NCI-H2107 treated with DMSO at 0.1 percent for 48 hours (cell line): Measurements from ENCODE around the gene TIRAP.
A peak's percentile ranks its signal among the peaks of the same experiment; 100 is the strongest.

Experiments used
- DNase-seq: peaks from one replicate; lab custom pipeline; 2025; ENCODE audit not compliant: unreplicated experiment; lab: John Stamatoyannopoulos, UW

The TIRAP gene

DNA sequence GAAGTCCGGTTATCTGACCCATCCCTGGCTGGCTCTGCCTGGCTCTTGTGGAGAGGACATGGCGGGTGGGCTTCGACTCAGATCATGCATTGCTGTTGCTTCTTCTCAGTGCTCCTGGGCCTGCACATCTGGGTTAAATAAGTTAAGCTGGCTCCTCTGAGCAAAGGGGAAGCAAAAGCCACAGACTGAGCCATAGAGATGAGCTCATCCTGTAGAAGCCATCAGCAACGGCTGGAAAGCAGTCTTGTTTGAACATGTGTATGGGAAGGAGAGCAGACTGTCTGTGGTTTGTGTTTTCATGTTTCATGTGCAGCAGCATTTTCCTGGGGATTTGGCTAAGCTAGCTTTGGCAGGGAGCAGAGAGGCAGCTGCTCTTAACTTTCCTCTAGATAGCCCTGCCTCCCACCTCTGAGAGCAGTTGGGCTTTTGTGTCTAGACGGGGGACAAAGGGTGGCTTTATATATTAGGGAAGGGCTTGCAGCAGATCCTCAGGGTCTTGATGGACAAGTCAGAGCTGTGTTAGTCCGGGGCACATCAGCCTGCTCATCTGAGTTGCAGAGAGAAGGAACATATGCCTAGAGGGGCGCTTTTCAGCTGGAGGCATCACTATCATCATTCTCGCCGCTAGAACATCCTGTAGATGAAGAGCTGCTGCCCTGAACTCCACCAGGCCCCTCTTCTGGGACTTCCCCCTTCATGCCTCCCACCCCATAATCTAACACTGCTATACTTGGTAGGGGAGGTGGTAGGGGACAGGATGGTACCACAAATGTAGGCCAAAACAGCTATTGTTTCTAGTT lies 35.9 kb downstream of the TIRAP start:
- DNase-seq, result peak; percentile 30

DNA sequence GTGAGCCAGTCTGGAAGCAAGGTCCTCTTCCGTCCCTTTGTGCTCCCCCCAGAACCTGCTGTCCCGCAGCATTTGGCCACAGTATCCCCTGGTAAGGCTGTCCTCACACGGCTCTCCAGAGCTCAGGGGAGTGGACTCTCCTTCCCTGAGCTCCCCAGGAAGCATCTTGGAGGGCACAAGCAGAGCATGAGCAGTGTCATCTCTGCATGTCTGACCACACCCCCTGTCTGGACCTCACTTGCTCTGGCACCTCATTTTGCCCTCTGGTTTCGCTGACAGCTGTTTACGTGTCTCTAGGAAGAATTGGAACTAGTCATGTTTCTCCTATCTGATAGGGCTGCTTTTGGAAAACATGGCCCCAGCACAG lies 36.5 kb downstream of the TIRAP start:
- no peak for DNase-seq

DNA sequence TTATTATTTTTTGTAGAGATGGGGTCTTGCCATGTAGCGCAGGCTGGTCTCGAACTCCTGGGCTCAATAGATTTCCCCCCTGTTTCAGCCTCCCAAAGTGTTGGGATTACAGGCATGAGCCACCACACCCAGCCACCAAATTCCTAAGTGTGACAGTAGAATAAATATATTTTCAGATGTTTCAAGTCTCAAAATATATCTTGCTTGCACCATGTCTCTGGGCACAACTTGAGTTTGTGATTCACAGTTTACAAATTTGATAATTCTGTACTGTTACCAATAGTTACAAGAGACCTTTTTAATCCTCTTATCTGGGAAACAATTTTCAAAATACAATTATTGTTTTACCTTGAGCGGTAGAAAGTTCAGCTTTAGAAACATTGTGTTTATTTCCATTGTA lies 40.1 kb downstream of the TIRAP start:
- no peak for DNase-seq

DNA sequence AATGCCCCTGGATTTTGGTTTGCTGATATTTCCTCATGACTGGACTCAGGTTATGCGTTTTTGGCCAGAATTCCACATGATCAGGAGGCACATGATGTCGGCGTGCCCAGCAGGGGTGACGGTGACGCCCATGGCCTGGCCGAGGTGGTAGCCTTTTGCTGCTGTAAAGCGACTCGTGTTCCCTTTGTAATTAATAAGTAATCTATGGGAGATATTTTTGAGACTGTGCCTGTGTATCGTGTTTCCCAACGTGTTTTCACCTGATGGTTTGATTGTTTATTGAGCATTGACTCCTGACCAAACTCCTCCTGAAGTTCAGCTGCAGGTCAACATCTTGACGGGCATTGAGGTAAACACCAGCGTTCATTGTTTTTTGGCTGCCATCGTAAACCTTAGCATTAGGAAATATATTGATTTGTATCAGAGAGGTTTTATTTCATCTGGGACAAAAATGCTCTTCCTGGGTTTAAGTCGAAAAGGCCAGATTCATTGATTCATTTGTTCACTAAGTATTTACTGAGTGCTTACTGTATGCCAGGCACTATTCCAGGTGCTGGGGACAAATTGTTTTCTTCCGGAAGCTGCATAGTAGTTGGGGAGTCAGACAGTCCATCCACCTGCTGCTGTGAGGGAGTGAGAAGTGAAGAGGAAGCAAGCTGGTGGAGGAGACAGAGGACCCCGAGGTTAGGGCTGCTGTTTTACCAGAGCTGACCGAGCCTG lies 44.5 kb downstream of the TIRAP start:
- no peak for DNase-seq

DNA sequence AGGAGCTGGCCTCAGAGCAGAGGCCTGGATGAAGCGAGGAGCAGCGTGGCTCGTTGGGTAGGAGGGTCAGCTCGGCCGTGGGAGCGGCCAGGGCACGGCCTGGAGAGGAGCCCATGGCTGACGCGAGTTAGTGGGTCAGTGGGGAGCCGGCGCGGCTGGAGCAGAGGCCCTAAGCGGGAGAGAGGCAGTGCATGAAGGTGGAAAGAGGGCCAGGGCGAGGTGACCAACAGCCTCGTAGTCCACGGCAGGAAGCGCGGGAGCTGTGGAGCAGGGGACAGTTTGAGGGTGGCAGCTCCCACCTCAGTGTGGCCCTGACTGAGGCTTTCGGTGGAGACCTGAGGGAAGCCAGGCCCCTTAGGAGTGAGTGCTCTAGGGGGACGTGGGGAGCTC lies 45.1 kb downstream of the TIRAP start:
- DNase-seq, result no peak

DNA sequence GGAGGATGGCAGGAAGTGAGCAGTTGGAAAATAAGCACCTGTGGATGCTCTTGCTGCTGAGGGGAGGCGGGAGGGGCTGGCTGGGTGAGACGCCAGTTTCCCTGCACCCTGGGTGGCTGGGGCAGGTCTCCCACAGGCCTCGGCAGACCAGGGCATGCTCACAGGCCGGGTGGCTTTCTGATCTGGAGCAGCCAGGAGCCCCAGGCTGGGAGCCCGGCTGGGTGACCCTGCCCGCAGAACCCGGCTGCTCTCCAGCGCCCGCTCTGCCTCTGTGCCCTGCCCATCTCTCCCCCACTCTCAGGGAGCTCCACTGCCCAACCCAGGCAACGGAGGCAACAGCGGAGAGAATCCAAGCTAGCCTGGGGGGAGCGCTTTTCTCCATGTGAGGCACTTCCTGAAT lies 45.6 kb downstream of the TIRAP start:
- no peak for DNase-seq

DNA sequence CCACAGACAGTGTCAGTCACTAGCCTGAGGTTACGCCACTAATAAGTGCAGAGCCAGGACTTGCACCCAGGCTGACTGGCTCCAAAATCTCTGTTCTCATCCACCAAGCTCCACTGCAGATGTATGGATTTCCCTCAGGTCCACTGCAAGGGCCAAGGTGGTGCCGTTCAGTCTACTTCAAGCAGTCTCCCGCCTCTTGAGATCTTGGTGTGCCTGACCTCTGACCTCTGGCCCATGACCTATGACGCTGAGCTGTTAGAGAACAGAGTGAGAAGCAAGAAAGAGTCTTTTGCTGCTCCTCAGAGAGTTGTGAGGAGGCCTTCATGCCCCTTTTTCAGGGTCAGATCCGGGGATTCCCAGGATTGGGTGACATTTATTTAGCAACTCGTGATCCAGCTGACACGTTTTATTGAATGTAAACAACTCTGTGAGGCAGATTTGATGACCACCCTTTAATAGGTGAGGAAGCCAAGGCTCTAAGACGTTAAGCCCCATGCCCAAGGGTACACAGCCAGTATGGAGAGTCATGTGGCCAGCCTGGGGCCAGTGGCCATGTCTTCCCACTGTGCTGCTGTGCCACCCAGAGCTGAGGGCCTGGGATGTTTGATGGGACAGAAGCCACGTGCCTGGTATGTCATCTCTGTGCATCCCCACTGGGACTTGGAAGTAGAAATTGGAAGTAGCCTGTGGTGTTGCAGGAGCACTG lies 46.2 kb downstream of the TIRAP start:
- DNase-seq, result no peak

DNA sequence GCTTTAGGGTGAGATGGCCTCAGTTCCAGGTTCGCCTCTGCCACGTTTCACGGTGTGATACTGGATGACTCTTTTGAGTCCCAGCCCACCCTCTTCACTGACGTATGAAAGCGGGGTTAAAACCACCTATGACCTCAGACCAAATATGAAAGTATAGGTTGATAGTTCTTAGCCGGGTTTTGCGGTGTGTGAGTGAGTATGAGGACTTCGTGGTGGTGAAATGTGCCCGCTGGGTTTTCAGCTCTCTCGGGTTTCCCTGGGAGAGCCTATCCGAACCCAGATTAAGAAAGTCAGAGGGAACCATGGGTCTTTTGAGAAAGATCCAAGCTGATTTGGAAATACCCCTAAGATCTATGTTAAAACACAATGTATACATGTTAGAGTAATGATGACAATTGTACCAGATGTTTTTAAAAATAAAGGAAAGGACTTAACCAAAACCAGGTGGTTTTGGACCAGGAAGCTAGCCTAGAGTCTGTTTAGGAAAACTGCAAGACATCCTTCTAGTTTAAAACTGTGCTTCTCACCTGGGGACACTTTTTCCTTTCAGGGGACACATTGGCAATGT lies 46.8 kb downstream of the TIRAP start:
- DNase-seq, result no peak

DNA sequence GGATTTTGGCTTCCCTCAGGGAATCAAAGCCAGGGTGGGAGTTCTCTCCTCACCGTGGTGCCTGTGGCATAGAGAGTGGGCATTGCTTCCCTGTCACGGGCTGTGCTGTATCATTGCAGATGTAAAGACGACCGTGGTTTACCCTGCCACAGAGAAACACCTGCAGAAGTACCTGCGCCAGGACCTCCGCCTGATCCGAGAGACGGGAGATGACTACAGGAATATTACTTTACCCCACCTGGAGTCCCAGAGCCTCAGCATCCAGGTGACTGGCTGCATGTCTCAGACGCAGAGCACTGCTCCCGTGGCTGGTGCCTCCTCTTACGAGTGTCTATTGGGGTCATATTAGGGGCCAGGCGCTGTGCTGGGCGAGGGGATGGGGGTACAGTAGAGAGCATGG lies 48.4 kb downstream of the TIRAP start:
- DNase-seq, result no peak

DNA sequence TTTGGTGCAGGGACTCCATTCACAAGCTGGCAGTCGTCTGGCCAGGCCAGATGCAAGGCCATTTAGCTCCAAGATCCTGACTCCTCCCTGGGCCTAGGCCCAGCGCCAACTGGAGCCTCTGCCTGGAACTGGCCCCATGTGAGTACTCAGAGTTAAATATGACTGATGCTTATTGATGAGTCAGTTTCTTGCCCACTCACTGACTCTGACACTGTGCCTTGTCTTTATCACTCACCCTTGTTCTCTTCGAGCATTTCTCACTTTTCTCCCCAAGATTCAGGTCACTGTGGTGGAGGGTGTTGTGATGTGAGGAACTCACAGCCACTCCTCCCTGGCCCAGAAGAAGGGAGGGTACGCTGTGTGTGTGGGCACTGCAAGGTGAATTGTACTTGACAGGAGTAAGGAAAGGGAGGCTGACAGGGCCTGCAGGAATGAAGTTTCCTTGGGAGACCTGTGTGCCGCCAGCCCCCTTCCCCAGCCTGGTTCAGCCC lies 49.4 kb downstream of the TIRAP start:
- DNase-seq, result no peak

DNA sequence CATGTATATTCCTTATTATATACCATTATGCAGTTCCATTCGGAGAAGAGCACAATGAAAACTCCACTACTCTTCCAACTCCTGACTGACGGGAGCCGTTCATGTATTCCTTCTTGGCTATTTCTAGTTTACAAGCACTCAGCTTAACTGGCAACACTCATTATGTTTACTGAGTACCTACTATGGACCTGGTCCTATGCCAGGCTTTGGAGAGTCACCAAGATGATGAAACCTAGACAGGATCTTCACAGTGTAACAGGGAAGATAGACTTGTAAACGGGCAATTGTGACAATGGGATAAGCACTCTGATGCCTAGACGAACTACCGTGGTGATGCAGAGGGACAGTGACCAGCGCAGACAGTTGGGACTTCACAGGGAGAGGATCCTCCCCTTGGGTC lies 50.2 kb downstream of the TIRAP start:
- no peak for DNase-seq

DNA sequence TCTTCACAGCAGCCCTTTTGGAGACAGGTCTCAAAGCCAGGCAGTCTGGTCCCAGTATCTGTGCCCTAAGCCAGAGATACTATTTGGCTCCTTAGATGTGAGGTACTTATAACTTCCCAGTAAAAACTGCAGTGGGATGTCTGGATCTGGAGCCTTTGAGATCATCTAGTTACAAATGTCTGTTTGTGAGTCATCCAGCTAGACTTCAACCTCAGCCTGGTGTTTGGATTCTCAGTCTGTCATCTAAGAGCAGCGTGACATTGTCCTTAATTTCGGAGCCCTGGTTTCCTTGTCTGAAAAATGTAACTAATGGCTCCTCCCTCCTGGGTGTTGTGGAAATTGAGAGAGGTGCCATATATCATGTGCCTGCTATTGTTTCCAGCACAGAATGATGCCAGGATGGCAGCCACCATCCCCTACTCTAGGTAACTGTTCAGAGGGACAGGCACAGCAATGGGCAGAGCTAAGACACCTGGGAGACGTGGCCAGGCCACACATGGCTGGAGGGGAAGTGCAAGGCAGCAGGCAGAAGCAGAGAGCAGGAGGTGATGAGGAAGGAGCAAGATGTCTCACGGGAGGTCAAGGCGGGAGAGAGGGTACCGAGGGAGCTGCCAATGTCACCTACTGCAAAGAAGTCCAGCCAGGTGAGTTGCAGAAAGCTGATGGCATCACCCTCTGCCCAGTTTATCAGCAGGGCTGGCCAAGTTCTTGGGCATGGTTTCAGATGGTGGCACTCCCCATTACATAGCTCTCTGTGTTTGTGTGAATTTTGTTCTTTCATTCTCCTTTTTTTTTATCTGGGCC lies 52.0 kb downstream of the TIRAP start:
- no peak for DNase-seq

DNA sequence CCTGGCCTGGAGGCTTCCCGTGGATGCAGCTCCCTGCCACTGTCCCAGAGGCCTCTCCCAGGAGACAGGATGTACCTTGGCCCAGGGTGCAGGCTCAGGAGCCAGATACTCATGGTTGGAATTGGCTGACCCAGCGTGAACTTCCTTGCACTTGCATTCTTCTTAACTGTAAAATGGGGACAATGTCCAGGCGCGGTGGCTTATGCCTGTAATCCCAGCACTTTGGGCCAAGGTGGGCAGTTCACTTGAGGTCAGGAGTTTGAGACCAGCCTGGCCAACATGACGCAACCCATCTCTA lies 52.5 kb downstream of the TIRAP start:
- no peak for DNase-seq

DNA sequence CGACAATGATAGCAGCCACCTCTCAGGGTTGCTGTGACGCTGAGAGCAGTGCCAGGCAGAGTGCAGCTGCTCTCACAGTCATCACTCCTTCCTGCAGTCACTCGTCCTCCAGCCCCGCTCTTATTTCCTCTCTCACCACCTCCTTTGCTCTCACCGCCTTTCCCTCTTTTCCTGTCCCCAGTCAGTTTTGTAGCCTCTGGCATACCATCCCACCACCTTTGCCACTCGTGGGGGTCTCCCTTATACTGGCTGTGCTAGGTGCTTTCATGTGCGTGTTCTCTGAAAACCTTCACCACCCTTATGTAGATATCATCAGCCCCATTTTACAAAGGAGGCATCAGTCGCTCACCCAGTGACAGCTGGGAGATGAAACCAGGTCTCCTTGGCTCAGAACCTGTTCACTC lies 53.2 kb downstream of the TIRAP start:
- DNase-seq, result no peak

DNA sequence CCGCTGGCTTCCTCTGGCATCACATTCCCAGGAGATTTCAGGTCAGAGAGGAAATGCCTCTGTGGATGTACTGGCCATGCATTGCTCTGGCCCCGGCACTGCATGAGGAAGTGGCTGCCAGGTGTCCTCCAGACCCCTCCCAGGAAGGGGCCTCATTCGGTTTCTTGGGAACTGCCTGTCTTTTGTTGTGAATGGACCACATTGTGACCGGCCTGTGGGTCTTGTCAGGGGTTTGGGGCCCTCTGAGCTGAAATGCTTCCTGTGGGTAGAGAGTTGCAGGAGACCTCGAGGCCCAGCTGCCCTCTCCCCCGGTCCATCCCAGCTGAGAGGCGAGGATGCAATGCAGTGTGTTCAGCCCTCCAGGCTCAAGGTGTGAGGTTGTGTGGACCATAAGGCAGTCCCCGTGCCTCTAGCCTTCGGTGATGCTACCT lies 53.8 kb downstream of the TIRAP start:
- no peak for DNase-seq

DNA sequence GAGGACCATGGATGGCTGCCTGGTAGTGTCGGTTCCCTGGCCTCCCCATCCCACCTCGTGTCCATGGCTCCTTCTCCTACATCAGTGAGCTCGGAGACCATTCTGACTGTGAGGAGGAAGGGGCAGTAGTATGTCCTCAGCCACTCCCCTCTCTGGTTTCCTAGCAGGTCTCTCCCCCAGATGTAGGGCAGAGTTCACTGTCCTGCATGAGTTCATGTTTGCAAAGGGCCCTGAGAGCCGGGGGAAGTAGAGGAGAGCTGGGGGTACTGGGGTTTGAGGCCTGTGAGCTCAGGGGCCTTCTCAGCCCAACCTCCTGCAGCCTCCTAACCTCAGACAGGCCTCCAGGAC lies 54.2 kb downstream of the TIRAP start:
- DNase-seq, result no peak

DNA sequence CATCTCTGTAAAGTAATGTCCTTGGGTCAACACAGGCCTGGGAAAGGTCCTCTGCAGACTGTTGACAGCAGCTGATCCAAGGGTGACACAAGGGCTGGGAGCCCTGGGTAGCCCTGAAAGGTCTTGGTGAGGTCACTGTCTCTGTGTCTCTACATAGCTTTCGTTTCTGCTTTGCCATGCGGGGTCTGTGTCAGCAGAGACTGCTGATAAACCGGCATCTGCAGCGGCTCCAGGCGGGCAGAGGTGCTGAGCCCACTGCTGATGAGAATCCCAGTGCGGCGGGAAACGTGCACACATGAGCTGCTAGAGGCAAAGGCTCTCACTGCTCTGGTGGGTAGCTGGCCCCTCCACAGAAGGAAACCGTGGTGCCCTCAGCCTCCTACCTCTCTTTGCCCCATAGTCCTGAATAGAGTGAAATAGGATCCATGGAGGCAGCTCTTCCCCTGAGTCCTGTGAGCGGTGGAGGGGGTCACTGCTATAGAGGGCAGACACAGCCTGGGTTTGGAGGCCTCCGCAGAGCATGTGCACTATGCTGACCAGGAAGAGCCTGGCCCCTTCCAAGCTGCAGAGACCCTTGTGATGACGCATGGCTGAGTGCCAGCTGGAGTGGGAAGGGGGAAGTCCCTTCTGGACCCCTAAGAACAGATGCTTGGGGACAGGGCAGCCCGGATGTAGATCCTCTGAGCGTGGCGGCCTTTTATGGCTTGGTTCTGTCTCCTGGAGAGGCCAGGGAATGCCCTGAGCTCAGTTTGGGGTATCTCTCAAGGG lies 54.8 kb downstream of the TIRAP start:
- DNase-seq, result no peak

DNA sequence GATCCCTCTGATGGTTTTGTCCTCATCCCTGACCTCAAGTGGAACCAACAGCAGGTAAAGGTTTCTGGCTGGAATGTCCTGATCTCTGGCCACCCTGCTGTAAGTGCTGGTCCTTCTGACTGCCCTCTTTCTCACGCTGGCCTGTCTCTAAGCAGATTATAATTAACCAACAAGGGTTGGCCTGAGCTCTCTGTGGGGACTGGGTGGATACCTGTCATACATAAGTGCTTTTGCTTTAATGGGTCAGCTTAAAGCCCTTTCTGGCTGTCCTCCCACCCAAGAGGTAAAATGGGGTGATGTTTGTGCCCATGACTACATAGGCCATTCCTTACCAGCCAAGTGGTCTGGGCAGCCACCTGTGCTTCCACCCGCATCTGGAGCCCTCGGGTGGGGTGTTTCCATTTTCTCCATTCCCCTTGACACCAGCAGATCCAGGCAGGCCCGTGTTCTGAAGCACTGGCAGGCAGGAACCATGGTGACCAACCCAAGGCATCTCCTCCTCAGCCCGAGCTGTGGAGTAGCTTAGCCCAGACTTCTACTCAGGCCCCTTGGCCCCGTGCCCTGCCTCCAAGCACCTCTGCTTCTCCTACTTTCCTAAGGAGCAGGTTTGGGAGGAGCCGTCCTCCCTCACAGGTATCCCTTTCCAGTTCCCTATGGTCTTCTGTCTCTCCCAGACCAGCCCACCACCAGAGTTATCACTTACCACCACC lies 55.6 kb downstream of the TIRAP start:
- no peak for DNase-seq

DNA sequence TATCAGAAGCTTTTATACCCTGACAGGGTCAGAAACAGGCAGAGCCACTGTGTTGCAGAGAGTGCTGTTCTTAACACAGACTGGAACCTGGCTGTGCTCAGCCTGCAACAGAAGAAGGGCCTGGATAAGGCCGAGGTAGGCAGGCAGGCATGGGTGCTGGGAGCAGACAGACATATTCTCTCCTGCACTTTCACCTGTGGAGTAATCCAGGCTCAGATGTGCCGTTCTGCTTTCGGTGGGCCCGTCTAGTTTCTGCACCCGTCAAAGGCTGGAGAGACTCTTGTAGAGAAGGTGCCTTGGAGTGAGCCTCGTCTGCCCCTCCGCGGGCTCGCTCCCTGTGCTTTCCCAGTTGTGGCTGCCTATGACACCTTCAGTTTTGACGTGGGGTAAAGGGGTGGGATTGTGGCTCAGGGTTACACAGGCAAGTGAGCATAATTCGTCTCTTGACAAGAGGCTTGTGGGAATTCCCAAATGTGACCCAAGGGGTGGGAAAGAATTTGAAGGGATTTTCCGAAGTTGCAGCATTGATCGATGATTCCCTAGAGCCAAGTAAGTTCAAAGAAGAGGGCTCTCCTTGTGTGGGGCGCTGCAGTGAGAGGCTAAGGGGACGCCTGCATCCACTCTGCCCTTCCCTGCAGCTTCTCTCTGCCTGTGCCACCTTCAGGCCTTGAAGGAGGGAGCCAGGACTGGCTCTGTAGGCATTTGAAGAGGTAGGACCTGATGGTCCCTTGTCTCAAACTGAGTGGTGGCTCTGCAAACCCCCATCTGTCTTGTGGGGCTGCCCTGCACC lies 56.4 kb downstream of the TIRAP start:
- DNase-seq, result no peak
